Activated gamma-delta T cell treated with Interleukin-2 at 50 U/mL for 16 hours (primary cell): ENCODE measurements around the gene SLC27A5.
"Not testable (repeated sequence)": the region's sequence is repeated elsewhere in the genome, so short reads cannot be mapped to it uniquely, and the experiment has no call there.

Experiments
- DNase-seq: peaks from one replicate; pipeline ENCODE4 v3.0.0-alpha.2; 2020

SLC27A5 gene

GRCh38 chr19:58466089-58466759, 45.6 kb downstream of the SLC27A5 start:
- no peak for DNase-seq

- no peak for DNase-seq
These were observed 51.8 kb downstream of the SLC27A5 start for GRCh38 chr19:58460039-58460438.

- DNase-seq, result no peak
These were observed 55.7 kb downstream of the SLC27A5 start for GRCh38 chr19:58456111-58456510.

- no peak for DNase-seq
These were observed 56.5 kb downstream of the SLC27A5 start for GRCh38 chr19:58455306-58455705.

- DNase-seq, result no peak
These were observed 58.0 kb downstream of the SLC27A5 start for GRCh38 chr19:58453743-58454142.

- DNase-seq, result peak; percentile 96
These were observed 60.3 kb downstream of the SLC27A5 start, which contains the start of gene ZNF324B for GRCh38 chr19:58451358-58452101. TSS of gene ZNF324B (plus strand) at chr19:58451622. CDS start at chr19:58453702, 2,080 bp downstream.

GRCh38 chr19:58450856-58451357, 60.9 kb downstream of the SLC27A5 start:
- no peak for DNase-seq

GRCh38 chr19:58449980-58450379, 61.8 kb downstream of the SLC27A5 start:
- not testable (repeated sequence) for DNase-seq

GRCh38 chr19:58448860-58449259, 62.9 kb downstream of the SLC27A5 start:
- not testable (repeated sequence) for DNase-seq
